ENCODE measurements around the gene TNF.

The TNF gene

GRCh38 chr6:31560697-31561058, 14.7 kb upstream of the TNF start:
- TF ChIP-seq, protein P1, sequence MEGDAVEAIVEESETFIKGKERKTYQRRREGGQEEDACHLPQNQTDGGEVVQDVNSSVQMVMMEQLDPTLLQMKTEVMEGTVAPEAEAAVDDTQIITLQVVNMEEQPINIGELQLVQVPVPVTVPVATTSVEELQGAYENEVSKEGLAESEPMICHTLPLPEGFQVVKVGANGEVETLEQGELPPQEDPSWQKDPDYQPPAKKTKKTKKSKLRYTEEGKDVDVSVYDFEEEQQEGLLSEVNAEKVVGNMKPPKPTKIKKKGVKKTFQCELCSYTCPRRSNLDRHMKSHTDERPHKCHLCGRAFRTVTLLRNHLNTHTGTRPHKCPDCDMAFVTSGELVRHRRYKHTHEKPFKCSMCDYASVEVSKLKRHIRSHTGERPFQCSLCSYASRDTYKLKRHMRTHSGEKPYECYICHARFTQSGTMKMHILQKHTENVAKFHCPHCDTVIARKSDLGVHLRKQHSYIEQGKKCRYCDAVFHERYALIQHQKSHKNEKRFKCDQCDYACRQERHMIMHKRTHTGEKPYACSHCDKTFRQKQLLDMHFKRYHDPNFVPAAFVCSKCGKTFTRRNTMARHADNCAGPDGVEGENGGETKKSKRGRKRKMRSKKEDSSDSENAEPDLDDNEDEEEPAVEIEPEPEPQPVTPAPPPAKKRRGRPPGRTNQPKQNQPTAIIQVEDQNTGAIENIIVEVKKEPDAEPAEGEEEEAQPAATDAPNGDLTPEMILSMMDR (conservative IDR thresholded peaks at IDR 0.05), result no peak
- no peak for TF ChIP-seq ZFX (IDR thresholded peaks at IDR 0.05)
- no peak overlapping the region for H3K27ac ChIP-seq

DNA sequence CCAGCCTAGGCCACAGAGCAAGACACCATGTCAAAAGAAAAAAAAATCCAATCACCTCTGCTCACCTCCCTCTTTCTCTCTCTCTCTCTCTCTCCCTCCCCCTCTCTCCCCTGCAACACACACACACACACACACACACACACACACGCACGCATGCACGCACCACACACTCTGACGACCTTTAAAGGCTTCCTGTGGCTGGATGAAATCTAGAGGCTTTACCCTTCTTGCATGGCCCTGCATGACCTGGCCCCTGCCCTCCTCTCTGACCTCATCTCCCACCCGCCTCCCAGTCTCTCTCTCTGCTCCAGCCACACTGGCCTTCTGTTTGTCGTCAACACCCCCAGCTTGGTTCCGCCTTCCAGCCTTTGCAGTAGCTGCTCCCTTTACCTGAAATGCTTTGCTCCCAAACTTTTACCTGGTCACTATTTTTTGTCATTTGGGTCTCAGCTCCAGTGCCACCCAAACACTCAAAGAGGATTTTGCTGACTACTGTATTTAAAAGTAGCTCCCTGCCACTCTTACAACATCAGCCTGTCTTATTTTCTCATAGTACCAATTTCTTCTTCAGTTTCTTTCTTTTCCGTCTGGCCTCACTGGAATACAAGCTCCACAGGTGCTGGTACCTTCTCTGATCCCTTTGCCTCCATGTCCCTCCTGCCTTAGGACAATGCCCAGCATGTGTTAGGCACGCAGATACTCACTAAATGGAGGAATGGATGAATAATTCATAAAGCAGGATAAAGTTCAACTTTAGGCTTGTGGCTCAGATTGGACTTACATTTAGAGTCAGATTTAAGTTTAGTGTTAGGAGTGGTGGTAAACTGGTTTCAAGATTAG, 7.6 kb upstream of the TNF start:
- H3K27ac ChIP-seq, result no peak overlapping the region
- TF ChIP-seq, protein P1 (conservative IDR thresholded peaks at IDR 0.05), result no peak
- TF ChIP-seq ZFX (IDR thresholded peaks at IDR 0.05), result no peak

GRCh38 chr6:31568537-31568961, 6.8 kb upstream of the TNF start:
- no peak for TF ChIP-seq ZFX (IDR thresholded peaks at IDR 0.05)
- TF ChIP-seq, protein P1 (conservative IDR thresholded peaks at IDR 0.05), result no peak
- H3K27ac ChIP-seq, result no peak overlapping the region

- H3K27ac ChIP-seq, result no peak overlapping the region
- TF ChIP-seq, protein P1 (conservative IDR thresholded peaks at IDR 0.05), result no peak
- no peak for TF ChIP-seq ZFX (IDR thresholded peaks at IDR 0.05)
These were observed 5.4 kb upstream of the TNF start for GRCh38 chr6:31569861-31570536.

GRCh38 chr6:31572041-31572911, 3.1 kb upstream of the TNF start, which contains the start of gene LTA:
Gene LTA, plus strand, starts transcription at chr6:31572289. Its CDS starts 454 bp downstream, at chr6:31572743.
- TF ChIP-seq, protein P1 (conservative IDR thresholded peaks at IDR 0.05), result no peak
- no peak for TF ChIP-seq ZFX (IDR thresholded peaks at IDR 0.05)
- H3K27ac ChIP-seq, result no peak within 1 kb of the TSS

DNA sequence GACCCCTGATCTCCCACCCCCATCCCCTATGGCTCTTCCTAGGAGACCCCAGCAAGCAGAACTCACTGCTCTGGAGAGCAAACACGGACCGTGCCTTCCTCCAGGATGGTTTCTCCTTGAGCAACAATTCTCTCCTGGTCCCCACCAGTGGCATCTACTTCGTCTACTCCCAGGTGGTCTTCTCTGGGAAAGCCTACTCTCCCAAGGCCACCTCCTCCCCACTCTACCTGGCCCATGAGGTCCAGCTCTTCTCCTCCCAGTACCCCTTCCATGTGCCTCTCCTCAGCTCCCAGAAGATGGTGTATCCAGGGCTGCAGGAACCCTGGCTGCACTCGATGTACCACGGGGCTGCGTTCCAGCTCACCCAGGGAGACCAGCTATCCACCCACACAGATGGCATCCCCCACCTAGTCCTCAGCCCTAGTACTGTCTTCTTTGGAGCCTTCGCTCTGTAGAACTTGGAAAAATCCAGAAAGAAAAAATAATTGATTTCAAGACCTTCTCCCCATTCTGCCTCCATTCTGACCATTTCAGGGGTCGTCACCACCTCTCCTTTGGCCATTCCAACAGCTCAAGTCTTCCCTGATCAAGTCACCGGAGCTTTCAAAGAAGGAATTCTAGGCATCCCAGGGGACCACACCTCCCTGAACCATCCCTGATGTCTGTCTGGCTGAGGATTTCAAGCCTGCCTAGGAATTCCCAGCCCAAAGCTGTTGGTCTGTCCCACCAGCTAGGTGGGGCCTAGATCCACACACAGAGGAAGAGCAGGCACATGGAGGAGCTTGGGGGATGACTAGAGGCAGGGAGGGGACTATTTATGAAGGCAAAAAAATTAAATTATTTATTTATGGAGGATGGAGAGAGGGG, 1.9 kb upstream of the TNF start:
- no peak for TF ChIP-seq ZFX (IDR thresholded peaks at IDR 0.05)
- TF ChIP-seq, protein P1 (conservative IDR thresholded peaks at IDR 0.05), result no peak
- H3K27ac ChIP-seq, result no peak overlapping the region

Data from C4-2B (cell line).